IPS-11a (cell line): Measurements from ENCODE around the gene SERINC1.

Source experiments
- H3K4me3 ChIP-seq: one replicate; pipeline ENCODE4 v1.5.1; 2013; ENCODE audit warnings: low read depth, low read length, control low read depth

Gene SERINC1

DNA sequence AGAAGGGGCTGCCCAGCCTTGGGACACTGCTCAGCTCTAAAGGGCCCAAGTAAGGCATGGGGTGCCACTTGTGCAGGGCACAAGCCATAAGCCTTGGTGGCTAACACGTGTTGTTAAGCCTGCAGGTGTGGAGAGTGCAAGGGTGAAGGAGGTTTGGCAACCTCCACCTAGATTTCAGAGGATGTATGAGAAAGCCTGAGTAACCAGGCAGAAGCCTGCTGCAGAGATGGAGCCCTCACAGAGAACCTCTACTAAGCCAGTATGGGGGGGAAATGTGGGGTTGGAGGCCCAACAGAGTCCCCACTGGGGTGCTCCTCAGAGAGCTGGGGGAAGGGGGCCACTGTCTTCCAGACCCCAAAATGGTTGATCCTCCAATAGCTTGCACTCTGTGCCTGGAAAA lies 32.6 kb downstream of the SERINC1 start:
- H3K4me3 ChIP-seq: no peak overlapping the region

DNA sequence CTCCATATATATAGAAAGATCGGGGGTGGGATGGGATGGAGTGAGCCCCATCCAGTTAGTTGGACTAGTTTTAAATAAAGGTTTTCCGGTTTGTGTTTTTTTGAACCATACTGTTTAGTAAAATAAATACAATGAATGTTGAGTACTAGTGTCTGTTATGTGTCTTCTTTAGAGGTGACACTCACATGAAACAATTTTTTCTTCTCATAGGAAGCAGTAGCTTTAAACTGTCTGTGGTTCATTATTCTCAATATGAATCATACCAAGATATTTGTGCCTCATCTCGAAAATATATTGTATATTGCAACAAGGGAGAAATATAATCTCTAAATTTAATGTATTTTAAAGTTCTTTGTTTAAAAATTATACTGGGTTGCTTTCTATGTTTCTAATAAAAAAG lies 38.8 kb downstream of the SERINC1 start:
- no peak overlapping the region for H3K4me3 ChIP-seq

DNA sequence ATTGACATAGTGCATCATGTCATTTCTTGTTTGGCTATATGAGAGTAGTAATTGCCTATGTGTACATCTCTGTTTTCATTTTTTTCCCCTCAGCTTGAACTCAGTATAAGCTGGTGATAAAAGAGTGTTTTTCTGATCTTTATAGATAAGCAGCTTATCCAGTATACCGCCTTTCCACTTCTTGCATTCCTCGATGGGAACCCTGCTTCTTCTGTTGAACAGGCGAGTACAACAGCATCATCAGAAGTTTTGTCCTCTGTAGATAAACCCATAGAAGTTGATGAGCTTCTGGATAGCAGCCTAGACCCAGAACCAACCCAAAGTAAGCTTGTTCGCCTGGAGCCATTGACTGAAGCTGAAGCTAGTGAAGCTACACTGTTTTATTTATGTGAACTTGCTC lies 39.8 kb downstream of the SERINC1 start:
- H3K4me3 ChIP-seq: no peak overlapping the region

DNA sequence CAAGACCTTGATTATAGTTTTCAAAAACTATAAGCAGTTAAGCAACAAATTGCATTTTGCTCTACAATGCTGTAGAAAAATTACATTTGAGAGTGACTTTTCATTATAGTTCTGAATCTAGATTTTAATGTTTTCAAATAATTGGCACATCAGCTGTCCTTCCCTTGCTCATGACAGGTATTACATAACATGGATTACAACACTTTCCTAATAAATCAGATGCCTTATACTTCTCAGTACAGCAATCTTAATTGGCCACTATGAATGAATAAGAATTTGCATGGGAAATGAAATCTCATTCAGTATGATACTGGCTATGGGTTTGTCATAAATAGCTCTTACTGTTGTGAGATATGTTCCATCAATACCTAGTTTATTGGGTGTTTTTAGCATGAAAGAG lies 42.3 kb downstream of the SERINC1 start:
- H3K4me3 ChIP-seq: no peak overlapping the region

DNA sequence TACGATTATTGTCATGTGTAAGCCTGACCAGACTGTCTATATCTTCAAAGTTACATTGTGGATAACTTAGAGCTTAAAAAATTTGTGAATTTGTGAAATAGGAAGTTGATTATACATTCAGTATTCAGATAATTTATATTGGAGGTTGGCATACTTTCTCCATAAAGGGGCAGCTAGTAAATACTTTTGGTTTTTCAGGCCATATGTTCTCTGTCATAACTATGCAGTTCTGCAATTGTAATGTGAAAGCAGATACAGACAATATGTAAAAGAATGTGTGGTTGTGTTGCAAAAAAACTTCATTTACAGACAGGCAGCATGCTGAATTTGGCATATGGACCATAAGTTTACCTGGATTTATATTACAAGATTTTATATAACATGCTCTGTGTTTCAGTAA lies 42.8 kb downstream of the SERINC1 start:
- H3K4me3 ChIP-seq: no peak overlapping the region

DNA sequence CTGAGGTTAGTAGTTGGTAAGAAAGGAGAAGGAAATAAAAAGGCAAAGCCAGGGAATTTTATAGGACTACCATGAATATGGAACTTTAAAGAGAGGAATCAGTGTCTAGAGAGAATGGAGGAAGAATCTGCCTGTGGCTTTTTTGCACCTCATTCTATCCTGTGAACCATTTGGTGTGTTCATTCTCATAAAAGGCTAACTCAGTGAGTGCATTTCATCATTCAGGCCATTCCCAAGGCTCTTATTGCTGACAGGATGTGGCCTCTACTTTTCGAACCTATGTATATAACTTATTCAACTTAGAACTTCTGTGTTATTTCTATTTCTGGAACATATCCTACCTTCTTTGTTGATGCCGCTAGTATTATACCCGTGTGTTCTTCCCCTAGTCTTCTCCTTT lies 45.0 kb downstream of the SERINC1 start:
- no peak overlapping the region for H3K4me3 ChIP-seq

DNA sequence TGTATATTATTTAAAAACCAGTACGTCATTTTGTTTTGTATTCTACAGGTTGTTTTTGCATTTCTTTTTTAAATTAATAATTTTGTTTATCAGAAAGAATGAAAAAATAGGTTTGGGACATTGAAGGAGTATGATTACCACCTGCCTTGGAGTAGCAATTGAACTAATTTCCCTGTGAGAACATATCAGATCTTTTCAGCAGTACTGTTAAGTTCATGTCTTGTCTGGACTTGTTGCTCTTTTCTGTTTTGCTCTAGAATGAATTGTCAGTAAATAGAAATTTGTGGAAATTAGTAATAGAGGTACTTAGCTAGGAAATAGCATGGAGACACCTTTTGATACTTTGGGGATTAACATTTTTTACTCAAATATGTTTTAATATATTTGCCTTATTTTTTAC lies 47.9 kb downstream of the SERINC1 start:
- no peak overlapping the region for H3K4me3 ChIP-seq

DNA sequence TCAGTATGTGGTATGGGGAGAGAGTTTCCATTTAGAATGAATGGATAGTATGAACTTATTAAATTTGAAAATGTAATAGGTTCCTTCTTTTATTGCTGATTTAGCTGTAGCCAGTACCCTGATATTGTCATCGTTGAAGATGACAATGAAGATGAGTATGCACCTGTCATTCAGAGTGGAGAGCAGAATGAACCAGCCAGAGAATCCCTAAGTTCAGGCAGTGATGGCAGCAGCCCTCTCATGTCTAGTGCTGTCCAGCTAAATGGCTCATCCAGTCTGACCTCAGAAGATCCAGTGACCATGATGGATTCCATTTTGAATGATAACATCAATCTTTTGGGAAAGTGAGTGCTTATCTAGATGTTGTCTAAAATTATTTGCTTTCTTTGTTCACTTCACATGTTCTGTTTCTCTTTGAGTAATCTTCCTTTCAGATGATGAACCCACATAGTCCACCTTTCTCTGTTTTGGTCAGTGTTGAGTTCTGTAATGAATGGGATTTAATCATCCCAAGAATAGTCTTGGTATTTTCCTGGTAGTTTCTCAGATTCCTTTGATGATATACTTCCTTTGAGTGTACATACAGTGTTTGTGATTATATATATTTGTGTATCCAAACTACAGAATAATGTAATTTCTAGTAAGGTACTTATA lies 48.9 kb downstream of the SERINC1 start:
- H3K4me3 ChIP-seq: no peak overlapping the region

DNA sequence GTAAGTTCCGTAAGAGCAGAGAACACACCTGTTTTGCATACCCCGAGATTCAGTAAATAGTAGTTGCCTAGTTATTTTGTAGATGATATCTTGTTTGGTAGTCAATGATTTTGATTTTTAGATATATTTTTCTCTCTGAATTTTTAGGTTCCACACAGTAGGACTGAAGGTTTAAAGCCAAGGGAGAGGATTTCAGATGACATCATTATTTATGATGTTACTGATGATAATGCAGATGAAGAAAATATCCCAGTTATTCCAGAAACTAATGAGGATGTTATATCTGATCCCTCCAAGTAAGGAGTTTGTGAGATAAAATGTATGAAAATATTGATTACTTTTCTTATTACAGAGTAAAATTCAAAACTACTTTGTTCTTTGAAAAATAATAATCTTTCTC lies 49.6 kb downstream of the SERINC1 start:
- H3K4me3 ChIP-seq: no peak overlapping the region

DNA sequence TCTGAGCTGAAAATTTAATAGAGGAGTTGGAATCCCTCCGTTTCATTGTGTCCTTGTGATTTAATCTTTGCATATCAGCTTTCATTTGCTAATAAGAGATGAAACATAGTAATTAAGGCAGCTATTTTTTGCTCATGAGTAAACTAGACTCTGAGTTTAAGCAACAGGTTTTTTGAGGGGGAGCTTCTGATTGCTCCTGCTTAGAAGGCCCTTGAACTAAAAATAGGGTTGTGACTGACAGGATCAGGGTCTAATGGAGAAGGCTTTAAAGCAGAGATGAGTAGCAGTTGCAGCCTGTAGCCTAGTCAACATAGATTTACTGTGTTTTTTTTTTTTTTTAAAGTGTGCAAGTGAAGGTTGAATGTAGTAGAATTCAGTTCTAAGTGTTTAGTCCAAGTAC lies 54.8 kb downstream of the SERINC1 start:
- no peak overlapping the region for H3K4me3 ChIP-seq

DNA sequence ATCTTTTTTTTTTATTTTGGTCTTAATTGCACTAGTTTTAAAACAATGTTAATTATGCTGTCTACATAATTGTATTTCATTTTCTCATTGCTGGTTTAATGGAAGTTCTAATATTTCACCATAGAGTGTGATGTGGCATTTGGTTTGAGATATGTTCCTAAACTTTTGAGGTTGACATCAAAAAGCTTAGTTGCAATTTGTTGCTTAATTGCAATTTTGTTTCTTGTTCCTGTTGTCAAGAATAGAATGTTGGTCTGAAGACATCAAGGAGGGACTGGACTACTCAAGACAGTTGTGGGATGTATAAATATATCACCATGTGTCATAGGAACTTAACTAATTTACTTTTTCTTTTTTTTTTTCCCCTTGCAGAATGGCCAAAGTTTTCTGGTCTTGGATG lies 59.6 kb downstream of the SERINC1 start:
- H3K4me3 ChIP-seq: no peak overlapping the region

DNA sequence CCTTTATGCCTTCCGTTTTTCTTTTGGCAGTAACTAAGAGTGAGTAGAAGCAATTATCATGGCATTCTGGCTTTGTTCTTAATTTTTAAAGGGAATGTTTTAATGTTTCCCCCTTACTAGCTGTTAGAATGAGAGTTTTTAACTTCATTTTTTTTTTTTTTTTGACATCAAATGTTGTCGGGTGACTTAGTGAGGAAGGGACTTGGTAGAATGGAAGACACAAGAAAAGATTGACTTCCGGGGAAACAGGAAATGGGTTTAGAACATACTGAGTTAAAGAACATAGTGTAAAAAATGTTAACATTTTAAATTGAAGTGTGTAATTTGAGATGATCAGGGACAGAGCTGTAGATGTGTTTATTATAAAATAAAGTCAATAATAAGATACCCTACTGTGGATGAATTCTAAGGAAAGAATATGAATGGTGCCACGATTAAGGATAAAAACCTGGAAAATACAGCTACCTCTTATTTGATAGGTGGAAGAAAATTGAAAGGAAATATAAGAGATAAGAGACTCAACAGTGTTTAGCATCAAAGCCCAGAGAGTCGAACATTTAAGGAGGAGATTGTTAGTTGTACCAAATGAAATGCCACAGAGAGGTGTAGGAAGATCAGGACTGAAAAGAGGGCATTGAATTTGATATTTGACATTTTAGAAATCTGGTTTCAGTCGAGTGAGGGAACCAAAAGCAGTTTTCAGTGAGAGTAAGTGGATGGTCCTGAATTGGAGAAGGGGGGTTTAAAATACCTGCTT lies 62.7 kb downstream of the SERINC1 start:
- H3K4me3 ChIP-seq: no peak overlapping the region

DNA sequence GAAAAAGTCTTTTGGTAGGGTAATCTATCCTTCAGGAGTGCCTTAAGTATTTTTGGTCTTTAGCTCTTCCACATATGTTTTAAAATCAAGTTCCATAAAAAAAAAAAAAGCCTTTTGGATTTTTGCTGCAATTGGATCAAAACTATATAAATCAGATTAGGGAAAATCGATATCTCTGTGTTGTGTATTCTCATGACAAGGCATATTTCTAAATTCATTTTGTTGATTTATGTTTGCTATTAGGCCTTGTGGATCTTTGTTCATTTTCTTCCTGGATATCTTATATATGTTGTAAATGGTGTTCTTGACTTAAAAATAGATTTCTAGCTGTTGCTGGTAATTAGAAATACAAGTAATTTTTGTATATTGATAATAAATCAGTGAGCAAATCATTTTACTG lies 63.4 kb downstream of the SERINC1 start:
- no peak overlapping the region for H3K4me3 ChIP-seq

DNA sequence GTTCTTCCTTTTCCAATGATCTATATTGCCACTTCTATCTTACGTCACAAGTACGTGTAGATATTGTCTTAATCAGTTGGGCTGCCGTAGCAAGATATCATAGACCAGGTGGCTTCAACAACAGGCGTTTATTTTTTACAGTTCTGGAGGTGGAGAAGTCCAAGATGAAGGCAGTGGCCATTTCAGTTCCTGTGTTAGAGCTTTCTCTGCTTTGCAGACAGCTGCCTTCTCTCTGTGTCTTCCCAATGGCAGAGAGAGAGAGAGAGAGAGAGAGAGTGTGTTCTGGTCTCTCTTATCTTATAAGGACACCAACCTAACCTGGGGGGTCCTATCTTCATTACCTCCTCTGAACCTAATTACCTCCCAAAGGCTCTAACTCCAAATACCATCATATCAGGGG lies 63.9 kb downstream of the SERINC1 start:
- no peak overlapping the region for H3K4me3 ChIP-seq

DNA sequence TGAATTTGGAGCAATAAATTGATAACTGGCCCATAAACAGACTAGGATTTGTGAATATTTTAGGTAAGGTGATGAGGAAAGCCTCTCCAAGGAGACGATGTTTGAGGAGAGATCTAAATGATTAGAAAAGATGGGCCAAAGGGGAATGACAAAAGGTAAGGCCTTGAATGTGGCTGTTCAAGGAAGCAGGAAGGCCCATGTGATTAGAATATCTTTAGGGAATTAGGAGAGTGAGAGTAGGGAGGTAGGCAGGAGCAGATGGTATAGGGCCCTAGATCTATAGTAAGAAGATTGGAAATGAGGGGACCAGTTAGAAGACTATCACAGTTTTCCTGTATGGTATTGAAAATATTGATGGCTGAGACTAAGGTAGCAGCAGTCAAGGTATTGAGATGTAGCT lies 65.4 kb downstream of the SERINC1 start:
- H3K4me3 ChIP-seq: no peak overlapping the region

DNA sequence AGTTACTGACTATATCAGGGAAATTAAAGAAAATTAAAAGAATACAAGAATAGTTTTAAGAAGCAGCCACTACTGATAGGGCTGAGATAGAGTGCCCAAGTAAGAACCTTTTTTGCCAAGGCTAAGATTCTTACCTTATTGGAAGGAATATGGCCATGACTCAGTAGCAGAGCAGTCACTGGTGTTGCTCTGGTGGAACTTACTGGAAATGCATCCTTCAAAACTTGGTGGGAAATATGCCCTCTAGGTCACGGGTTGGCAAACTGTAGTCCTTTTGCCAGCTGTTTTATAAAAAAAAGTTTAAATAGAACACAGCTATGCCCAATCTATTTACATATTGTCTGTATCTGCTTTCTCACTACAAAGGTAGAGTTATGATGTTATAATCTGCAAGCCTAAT lies 66.2 kb downstream of the SERINC1 start:
- H3K4me3 ChIP-seq: no peak overlapping the region

DNA sequence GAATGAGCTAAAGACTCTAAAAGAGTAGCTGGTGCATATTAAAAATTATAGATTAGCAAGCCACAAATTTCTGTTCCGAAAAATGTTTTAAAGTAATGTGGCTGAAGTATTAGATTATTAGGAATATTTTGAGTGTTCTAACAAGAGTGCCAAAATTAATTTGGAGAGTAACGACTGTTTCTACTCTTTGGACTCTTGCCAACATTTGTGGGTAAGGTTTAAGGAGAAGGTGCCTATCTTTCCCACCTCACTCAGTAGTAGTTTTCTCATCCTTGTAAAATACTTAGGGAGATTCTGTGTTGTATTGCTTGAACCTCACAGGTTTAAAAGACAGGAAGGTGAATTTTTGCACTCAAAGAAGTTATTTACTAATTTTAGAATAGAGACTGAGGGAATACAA lies 67.2 kb downstream of the SERINC1 start:
- no peak overlapping the region for H3K4me3 ChIP-seq

DNA sequence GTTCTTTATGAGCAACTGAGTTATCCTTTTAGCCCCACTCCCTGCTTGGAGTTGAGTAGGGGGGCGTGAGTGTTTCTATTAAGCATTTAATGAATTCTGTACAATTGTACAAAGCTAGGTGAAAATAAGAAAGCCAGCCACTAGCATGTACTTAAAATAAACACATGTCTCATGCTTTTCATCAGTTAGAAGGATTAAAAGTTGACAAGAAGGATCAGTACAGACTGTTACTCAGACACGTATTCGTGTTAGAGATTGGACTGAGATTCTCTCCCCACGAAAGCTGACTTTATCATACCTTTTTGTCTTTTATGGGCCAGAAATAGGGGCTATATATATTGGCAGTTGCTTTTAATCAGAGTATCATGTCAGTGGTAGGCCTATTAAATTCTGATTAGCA lies 70.5 kb downstream of the SERINC1 start:
- no peak overlapping the region for H3K4me3 ChIP-seq

DNA sequence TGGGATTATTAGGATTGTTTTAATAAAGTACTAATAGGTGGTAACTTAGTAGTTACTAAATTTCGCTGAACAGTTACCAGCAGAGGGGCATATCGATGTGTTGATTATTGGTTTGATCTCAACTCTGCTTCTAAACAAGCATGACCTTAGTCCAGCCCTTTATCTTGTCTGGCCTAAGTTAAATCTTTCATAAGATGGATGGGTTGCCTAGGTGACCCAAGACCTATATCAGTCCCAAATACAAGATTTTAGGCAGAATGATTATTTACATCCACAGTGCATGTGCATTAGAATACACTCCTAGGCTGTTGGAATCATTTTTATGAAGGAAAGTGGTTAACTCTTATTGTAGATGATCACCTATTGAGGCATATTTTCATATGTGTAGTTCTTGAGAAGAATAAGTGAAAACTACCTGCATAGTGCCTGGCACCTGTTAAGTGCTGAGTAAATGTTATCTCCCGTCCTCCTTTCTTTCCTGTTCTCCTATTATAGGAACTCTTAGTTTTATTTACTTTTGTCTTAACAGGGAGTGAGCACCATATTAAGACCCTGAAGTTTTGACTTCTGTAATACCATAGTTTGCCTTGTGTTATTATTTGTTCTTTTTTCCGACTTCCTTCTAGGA lies 71.0 kb downstream of the SERINC1 start:
- peak overlapping the region; percentile 86 for H3K4me3 ChIP-seq

DNA sequence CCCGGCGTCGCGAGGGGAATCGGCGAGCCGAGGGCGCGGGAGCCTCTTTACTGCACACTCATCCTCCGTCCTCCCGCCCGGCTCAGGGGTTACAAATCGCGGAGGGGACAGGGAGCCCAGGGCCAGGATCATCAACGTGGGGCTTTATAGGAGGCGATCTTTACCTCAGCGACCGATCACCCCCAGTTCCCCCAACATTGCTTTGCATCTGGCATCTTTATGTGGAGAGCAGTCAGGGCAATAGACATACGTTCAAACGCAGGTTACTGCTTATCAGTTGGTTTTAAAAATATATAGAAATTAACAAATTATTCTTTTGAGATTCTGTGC lies 71.5 kb downstream of the SERINC1 start:
- peak overlapping the region; percentile 86 for H3K4me3 ChIP-seq

DNA sequence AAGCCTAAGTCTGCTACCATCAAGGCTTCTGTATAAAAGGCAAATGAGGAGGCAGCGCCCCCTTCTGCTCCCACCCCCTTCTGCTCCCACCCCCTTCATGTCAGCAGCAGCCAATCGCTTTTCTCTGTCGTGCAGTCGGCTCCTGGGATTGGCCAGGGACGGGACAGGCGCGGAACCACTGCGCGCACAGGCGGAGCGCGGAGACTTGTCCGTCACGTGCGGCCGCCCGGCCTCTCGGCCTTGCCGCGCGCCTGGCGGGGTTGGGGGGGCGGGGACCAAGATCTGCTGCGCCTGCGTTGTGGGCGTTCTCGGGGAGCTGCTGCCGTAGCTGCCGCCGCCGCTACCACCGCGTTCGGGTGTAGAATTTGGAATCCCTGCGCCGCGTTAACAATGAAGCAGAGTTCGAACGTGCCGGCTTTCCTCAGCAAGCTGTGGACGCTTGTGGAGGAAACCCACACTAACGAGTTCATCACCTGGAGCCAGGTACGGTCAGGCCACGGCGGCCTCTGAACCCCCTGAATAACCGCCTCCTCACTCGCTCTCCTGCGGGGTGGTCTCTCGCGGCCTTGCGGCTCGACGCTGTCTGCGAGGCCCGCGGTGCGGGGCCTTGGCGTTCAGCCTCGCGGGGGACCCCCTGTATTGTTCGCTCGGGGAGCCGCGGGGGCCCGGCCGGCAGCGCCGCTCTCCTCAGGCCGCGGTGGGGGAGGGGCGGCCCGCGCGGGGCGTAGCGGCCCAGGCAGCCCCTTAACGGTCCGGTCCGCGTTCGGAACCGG lies 72.1 kb downstream of the SERINC1 start, which contains the start of gene HSF2:
Gene HSF2 (plus strand): TSS at position 305 of the 773 bp plus-strand sequence. CDS start 86 bp downstream, at position 391.
- H3K4me3 ChIP-seq: peak within 1 kb of the TSS; percentile 86

DNA sequence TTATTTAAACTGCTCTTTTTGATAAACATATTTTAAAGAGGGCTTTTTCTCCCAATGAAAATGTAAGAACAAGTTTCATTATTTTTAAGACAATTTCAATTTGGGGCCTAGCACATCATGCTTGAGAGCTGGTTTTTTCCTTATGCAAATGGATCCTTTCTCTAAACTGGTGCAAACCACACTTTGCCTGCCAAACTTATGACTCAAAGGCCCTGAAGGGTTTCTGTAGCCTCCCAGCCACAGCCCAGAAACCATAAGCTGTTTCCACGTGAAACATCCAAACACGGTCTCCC lies 72.6 kb downstream of the SERINC1 start:
- H3K4me3 ChIP-seq: no peak overlapping the region
